Measurements from ENCODE around the gene NFATC2. TPM values are rescaled to one million over a fixed set of nuclear protein-coding genes. Genes with fewer than 3 reads are reported as not detected.

Gene NFATC2
- total RNA-seq, 4 donors from 2014 or later = 4.4 to 38.0 (median 13.6) TPM

DNA sequence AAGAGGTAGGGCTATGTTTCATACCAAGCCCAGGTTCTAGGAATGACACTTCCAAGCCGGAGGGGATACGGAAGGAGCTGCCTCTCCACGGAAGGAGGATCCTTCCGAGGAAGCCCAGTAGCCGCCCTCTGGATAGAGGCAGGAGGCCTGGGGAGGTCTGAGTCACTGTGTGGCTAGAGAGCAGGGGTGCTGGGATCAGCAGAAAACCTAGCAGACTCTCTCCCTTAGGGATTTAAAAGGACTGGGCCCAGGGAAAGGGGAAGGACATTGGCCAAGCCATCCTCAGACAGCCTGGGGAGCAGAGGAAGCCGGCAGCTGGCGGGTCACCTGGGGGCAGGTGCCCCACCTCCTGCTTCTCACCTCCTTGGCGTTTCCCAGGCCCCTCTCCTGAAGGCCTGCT lies 36.6 kb upstream of the NFATC2 start:
- H3K27me3 ChIP-seq = no peaks in the 10 kb centered on the region

DNA sequence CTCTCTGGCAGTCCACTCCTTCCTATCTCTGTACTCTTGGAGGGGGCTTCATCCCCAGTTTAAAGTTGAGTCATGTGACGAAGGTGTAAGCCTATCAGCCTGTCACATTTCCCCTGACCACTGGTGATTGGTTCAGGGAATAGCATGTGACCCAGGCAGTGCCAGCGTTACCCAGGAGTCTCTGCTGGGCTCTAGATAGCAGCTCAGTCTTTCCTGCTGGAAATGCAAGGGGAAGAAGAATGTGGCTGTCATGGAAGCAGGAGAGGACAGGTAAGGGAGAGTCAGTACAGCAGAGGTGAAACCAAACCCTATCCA lies 35.6 kb upstream of the NFATC2 start:
- TF ChIP-seq, protein P1, sequence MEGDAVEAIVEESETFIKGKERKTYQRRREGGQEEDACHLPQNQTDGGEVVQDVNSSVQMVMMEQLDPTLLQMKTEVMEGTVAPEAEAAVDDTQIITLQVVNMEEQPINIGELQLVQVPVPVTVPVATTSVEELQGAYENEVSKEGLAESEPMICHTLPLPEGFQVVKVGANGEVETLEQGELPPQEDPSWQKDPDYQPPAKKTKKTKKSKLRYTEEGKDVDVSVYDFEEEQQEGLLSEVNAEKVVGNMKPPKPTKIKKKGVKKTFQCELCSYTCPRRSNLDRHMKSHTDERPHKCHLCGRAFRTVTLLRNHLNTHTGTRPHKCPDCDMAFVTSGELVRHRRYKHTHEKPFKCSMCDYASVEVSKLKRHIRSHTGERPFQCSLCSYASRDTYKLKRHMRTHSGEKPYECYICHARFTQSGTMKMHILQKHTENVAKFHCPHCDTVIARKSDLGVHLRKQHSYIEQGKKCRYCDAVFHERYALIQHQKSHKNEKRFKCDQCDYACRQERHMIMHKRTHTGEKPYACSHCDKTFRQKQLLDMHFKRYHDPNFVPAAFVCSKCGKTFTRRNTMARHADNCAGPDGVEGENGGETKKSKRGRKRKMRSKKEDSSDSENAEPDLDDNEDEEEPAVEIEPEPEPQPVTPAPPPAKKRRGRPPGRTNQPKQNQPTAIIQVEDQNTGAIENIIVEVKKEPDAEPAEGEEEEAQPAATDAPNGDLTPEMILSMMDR (IDR thresholded peaks at IDR 0.05) = no peak
- TF ChIP-seq POLR2A (IDR thresholded peaks at IDR 0.05) = no peak
- Histone ChIP-seq H3K4me3 (no peak overlapping the region), H3K27me3 (no peaks in the 10 kb centered on the region), H3K4me1 (no peaks in the 10 kb centered on the region), H3K36me3 (no peaks in the 10 kb centered on the region), H3K9me3 (no peaks in the 10 kb centered on the region), H3K27ac (no peak overlapping the region)
- no peak for DNase-seq

More for the DNA sequence above, 36.6 kb upstream of the NFATC2 start:
- DNase-seq = no peak
- Histone ChIP-seq H3K27ac (no peak overlapping the region), H3K4me1 (no peaks in the 10 kb centered on the region), H3K9me3 (no peaks in the 10 kb centered on the region), H3K36me3 (no peaks in the 10 kb centered on the region), H3K4me3 (no peak overlapping the region)
- TF ChIP-seq POLR2A (IDR thresholded peaks at IDR 0.05) = no peak
- TF ChIP-seq, protein P1 (IDR thresholded peaks at IDR 0.05) = no peak

DNA sequence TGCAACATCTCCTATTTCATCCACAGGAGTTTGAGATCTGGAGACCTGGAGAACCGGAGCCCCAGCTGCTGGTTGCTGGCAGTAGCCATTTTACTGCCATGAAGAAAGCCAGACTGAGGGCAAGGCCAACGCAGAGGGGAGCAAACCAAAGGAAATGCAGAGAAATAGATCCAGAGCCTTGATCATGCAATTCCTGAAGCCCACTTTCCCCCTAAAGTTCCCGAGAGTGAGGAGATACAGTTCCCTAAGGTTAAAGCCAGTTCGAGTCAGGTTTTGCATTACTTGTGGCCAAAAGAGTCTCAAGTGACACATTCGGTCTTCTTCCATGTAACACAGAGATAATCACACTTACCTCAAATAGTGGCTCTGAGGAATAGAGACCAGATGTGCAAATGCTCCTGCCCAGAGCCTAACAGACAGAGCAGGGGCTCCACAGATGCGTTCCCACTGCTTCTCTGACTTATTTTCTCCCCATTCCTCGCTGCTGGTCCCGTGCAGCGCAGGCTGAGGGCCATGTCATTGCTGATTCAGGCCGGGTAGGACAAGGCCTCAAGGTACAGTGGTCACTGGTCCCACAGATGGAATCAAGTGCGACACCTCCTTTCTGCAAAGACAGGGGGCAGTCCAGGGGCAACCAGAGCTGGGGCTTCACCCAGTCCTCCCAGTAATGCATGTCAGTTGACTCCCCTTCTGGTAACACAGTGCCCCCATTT lies 35.1 kb upstream of the NFATC2 start:
- Histone ChIP-seq H3K27ac (no peak overlapping the region), H3K27me3 (no peaks in the 10 kb centered on the region), H3K36me3 (no peaks in the 10 kb centered on the region), H3K4me1 (no peaks in the 10 kb centered on the region), H3K9me3 (no peaks in the 10 kb centered on the region), H3K4me3 (no peak overlapping the region)
- TF ChIP-seq, protein P1 (IDR thresholded peaks at IDR 0.05) = no peak
- no peak for TF ChIP-seq POLR2A (IDR thresholded peaks at IDR 0.05)
- no peak for DNase-seq

DNA sequence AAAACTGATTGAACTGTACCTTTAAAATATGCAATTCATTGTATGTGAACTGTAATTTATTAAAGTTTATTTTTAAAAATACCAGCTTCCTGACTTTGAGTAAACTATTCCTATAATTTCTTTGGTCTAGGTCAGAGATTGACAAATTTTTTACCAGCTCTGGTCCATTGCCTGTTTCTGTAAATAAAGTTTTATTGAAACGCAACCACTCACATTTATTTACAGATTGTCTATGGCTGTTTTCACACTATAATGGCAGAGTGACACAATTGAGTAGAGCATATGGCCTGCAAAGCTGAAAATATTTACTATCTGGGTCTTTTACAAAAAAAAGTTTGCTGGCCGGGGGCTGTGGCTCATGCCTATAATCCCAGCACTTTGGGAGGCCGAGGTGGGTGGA lies 33.0 kb upstream of the NFATC2 start:
- DNase-seq = no peak
- Histone ChIP-seq H3K36me3 (no peaks in the 10 kb centered on the region), H3K4me1 (no peaks in the 10 kb centered on the region), H3K27me3 (no peaks in the 10 kb centered on the region), H3K9me3 (no peaks in the 10 kb centered on the region), H3K27ac (no peak overlapping the region), H3K4me3 (no peak overlapping the region)
- TF ChIP-seq POLR2A (IDR thresholded peaks at IDR 0.05) = no peak
- TF ChIP-seq, protein P1 (IDR thresholded peaks at IDR 0.05) = no peak

DNA sequence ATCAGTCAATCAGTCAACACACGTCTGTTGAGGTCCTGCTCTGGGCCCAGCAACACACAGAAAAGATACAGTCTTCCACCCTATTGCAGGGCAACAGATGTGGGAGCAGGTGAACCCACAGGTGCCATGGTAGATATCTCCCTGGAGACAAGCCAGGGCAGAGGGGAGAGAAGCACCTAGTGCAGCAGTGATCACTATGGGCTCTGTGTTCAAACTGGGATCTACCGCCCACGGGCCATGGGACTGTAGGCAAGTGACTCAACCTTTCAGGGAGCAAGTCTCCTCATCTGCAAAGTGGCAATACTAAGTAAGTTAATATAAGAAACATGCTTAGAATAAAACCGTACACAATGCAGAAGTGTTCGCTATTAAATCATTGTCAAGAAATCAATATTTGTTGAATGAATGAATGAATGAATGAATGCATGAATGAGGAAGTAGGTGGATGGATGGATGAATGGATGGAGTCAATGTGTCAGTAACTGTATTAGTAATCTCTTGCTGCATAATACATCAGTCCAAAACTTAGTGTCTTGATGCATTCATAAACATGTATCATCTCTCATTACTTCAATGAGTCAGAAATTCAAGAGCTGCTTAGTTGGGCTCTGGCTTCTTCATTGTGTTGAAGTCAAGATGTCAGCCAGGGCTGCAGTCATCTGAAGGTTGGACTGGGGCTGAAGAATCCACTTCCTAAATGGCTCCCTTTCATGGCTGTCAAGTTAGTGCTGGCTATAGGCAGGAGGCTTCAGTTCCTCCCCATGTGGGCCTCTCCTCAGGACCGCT lies 31.9 kb upstream of the NFATC2 start:
- H3K27ac ChIP-seq = no peak overlapping the region

More for the DNA sequence above, 31.9 kb upstream of the NFATC2 start:
- H3K4me1 ChIP-seq = no peaks in the 10 kb centered on the region
- H3K36me3 ChIP-seq = no peaks in the 10 kb centered on the region
- H3K9me3 ChIP-seq = no peaks in the 10 kb centered on the region
- H3K27me3 ChIP-seq = no peaks in the 10 kb centered on the region
- TF ChIP-seq POLR2A (IDR thresholded peaks at IDR 0.05) = no peak
- TF ChIP-seq, protein P1 (IDR thresholded peaks at IDR 0.05) = no peak
- no peak for DNase-seq
- H3K4me3 ChIP-seq = no peak overlapping the region

All from Peyer's patch (tissue), 4 donors.